GM21423 (cell line): ENCODE results near the gene ZNF24.

ENCODE experiments used
- ATAC-seq: cut with Tn5 transposase; IDR thresholded peaks from one replicate; pipeline ENCODE4 v1.9.1; 2021; ENCODE audit warnings: mild to moderate bottlenecking, moderate library complexity; ENCODE audit not compliant: unreplicated experiment

The ZNF24 gene

DNA sequence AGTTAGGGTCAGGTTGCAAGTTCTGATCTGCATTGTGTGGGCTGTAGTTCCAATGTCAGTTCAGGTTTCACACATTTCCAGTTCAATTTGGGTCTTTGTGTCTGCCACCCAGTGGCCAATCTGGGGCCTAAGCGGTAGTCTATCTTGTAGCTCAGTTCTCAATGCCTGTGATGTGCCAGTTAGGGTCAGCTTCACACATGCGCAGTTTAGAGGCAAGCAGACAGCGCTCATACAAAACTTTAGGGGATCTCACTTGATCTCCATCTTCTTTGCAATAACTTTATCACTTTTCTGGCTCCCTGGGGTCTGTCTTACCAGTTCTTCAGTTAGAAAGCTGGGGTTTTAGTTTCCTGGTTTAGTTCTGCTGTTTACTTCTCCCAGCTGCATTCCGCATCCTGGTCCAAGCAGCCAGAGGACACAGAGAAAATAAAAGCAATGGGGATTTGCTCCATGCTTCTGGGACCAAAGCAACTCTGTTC is 11.0 kb upstream of the ZNF24 start:
- peak; percentile 95 for ATAC-seq

DNA sequence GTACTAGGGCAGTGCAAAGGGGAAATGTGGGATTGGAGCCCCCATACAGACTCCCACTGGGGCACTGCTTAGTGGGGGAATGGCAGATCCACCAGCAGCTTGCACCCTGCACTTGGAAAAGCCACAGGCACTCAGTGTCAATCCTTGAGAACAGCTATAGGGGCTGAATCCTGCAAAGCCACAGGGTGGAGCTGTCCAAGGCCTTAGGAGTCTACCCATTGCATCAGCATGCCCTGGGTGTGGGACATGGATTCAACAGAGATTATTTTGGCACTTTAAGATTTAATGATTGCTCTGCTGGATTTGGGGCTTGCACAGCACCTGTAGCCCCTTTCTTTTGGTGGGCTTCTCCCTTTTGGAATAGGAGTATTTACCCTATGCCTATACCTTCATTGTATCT is 8.6 kb upstream of the ZNF24 start:
- no peak for ATAC-seq

DNA sequence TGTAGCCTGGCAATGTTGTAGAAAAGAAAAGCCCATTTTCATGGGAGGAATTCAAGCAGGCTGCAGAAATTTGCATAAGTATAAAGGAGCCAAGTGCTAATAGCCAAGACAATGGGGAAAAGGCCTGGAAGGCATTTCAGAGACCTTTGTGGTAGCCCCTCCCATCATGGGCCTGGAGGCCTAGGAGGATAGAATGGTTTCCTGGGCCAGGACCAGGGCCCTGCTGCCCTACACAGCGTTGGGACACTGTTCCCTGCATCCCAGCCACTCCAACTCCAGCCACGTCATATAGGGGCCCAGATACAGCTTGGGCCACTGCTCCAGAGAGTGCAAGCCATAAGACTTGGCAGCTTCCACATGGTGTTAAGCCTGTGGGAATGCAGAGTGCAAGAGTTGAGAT is 8.1 kb upstream of the ZNF24 start:
- no peak for ATAC-seq

- no peak for ATAC-seq
These were observed 3.8 kb upstream of the ZNF24 start for GRCh38 chr18:35348001-35348400.

DNA sequence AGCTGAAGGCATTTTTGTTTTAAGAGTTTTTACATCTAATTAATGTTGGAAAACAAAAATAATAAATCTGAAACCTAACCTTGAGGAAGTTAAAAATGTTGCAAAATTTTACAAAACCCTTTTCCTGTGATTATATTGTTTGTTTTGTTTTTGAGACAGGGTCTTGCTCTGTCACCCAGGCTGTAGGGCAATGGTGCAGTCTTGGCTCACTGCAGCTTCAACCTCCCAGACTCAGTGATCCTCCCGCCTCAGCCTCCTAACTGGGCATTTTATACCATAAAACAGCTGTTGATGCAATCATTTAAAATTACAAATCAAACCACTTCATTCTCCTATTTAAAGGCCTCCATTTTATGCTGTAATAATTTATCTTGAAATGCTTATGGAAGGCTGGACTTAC is 1.7 kb upstream of the ZNF24 start:
- ATAC-seq: no peak

DNA sequence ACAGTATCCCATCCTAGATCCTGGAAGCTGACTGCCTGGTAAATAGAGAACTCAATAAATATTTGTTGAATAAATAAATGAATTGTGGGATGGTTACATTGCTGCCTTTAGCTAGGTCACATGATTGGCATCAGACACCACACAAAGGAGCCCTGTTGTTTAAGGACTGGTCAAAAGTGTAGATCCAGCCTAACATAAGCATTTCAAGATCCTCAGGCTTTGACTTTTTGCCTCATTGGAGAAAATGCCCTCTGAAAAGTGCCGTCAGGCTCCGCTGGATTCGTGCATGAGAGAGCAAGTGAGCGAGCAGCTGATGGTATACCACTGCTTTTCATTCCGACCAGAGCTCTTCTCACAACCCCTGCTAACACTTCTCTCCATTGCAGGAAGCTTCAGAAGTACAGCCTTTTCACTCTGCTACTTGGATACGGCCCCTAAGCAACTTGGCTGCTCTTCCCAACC is 1.3 kb upstream of the ZNF24 start:
- peak; percentile 26 for ATAC-seq

- ATAC-seq: no peak
These were observed 678 bp upstream of the ZNF24 start for GRCh38 chr18:35344736-35345459.

DNA sequence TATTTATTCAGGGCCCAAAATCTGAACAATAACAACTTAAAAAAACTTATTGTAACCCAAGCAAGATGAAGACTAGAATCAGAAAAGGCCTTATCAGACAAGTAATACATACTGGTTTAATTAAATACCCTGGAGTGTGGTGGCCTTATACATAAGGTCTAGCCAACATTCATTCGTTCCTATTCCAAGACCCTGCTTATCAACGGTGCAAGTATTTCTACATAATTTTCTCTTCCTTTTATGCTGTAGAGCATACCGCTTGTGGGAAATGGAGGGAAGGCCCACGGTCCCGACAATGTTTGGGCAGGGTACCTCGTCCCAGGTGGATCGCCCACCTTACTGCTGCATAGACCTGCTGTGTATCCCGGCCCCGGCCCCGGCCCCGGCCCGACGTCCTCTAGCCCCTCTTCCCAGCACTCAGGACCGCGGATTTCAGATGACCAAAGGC is 708 bp downstream of the ZNF24 start:
- no peak for ATAC-seq

DNA sequence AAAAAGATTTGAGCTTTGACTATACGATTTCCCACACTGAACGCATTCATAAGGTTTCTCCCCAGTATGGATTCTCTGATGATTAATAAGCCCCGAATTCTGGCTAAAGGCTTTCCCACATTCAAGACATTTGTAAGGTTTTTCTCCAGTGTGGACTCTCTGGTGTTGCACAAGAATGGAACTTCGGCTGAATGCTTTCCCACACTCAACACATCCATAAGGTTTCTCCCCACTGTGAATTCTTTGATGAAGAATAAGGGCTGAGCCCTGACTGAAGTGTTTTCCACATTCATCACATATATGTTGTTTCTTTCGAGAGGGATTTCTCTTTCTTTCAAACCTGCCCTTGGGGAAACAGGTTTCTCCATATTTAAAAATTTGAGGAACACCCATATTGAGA is 6.9 kb downstream of the ZNF24 start:
- ATAC-seq: no peak

- ATAC-seq: no peak
These were observed 8.4 kb downstream of the ZNF24 start for GRCh38 chr18:35335866-35336265.

DNA sequence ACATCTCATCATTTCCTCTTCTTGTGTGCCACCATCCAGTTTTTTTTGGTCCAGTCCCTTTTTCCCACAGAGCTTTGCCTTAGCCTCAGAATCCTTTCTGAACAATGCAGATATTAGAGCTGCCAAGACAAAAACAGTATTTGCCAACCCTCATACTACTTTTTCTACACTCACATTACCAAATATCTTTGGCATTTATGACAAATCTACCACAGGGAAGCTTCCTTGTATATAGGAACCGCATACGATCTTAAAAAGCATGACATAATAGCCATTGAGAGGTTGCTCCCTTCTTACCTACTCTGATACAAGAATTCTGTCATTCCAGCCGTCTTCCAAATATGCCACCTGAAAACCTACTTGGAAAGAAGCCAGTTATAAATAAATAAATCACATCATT is 9.4 kb downstream of the ZNF24 start:
- no peak for ATAC-seq

GRCh38 chr18:35334212-35334611 is 10.0 kb downstream of the ZNF24 start:
- ATAC-seq: no peak

DNA sequence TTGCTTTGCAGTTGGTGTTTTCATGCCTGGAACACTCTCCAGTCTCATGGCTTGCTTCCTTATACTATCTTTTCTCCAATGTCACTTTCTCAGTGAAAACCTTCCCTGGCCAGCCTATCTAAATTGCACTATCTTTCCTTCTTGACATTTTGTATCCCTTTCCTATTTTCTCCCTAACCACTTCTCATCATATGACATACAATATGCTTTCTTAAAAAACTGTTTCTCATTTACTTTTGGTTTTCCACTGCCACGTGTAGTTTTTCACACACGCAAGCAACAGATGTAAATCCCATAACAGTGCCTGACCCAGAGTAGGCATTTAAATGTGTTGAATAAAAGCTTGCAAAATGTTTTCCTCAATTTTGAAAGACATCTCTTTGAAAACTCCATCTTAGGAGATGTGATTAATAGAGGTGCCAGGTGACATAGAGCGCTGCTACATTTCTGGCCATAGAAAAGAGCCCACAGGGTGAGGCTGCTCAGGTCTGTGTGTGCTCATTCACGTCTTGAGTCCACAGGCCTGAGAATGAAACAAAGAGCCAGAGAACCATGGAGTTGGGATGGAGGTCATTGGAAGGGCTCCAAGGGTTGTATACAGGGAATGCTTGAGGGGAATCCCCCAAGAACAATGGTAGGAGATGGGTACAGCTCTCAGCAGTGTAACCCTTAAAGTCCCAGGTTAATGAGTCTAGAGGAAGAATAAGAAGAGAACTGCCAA is 12.7 kb downstream of the ZNF24 start:
- no peak for ATAC-seq

DNA sequence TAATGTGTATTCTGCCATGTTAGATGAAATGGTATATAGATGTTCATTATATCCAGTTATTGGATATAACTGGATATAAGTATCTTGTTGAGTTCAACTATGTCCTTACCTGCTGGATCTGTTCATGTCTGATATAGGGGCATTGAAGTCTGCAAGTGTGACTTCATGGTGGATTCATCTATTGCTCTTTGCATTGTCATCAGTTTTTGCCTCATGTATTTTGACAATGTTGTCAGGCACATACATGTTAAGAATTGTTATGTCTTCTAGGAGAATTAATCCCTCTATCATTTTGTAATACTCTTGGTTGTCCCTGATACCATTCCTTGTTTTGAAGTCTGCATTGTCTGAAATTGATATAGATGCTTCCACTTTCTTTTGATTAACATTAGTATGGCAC is 15.4 kb downstream of the ZNF24 start:
- ATAC-seq: no peak

DNA sequence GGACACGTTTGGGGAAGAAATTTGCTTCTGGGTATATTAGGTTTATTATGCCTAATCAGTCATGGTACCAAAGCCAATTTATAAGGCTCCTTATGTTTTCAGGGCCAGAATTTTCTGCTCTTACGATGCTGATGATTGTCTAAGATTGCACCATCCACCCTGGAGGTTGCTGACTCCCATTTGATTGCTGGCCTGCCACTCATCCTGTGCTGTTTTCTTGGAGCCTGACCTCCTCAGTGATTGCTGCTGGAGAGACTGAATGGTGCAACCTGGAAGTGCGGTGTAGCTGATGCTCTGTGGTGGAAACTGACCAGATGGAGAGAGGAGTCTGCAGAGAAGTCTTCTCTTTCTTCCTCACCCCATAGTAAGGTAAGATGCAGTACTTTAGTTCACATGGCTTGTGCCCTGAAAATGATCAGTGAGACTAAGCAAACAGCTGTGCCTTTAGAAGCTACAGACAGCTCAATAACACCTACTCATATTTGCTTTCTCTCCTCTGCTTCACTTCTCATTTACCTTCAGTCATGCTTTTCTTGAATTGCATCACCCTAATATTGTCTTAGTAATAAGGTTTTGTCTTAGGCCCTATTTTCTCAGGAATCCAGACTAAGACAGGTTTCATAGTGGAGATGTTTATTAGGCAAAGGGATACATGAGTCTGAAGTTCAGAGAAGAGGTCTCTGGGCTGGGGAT is 17.4 kb downstream of the ZNF24 start:
- ATAC-seq: no peak

- no peak for ATAC-seq
These were observed 19.1 kb downstream of the ZNF24 start for GRCh38 chr18:35324926-35325655.

DNA sequence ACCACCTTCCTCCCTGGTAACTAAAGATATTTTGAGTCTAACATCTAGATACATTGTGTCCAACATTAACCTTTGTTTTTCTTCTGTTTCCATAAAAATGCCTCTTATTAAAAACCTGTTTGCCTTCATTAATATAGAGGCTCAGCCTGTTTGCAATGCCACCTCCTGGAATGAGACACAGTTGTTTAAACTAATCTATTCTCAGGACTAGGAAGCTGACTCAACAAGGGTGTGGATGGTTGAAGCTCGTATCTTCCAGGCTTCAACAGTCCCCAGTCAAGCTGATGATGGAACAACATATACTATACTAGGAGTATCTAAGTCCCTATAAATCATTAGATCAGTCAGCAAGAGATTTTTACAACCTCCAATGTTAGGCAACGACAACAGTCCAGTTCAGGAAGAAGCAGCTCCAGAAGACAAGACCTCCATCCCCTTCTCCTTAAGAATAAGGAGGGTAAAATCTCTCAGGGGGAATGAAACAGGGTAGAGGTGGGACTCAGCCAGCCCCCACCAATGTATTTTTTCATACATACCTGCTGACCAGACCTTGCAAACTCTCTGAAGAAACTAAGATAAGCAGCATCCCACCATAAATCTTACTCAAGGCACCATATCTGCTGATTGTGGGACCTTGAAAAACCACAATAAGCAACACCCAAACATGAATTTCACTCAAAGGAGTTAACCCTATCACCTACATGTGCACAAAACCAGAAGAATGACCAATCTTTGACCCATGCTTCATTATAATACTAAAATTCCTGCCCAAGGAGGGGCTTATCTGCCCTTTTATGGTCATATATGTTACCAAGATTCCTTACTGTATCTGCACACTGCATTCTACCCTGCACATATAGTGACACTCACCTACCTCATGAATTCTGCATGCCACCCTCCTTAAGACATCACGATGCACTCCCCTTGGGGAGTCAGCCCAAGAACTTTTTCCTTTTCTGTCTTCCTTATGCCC is 21.4 kb downstream of the ZNF24 start:
- ATAC-seq: no peak

- no peak for ATAC-seq
These were observed 32.7 kb downstream of the ZNF24 start for GRCh38 chr18:35311496-35311895.

DNA sequence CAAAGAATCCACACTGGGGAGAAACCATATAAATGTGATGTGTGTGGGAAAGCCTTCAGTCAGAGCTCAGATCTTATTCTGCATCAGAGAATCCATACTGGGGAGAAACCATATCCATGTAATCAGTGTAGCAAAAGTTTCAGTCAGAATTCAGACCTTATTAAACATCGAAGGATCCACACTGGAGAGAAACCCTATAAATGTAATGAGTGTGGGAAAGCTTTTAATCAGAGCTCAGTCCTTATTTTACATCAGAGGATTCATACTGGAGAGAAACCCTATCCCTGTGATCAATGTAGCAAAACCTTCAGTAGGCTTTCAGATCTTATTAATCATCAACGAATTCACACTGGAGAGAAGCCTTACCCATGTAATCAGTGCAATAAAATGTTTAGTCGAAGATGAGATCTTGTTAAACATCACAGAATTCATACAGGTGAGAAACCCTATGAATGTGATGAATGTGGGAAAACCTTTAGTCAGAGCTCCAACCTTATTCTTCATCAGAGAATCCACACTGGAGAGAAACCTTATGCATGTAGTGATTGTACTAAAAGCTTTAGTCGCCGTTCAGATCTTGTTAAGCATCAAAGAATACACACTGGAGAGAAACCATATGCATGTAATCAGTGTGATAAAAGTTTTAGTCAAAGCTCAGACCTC is 37.5 kb downstream of the ZNF24 start:
- no peak for ATAC-seq
